NB4 (cell line): Measurements from ENCODE around the gene HTR7.

Source experiments
- CTCF ChIP-seq: IDR thresholded peaks from one replicate; pipeline ENCODE4 v1.5.1; 2012; ENCODE audit warnings: low read depth, low read length
- POLR2A ChIP-seq: IDR thresholded peaks from 2 replicates; pipeline ENCODE4 v1.6.1; 2011; ENCODE audit warnings: mild to moderate bottlenecking; ENCODE audit not compliant: insufficient read length; ENCODE audit errors: extremely low read depth
- TF ChIP-seq, protein P1 (sequence below): IDR thresholded peaks from 2 replicates; pipeline ENCODE4 v1.6.1; 2011; ENCODE audit warnings: low read depth, low read length

DNA sequence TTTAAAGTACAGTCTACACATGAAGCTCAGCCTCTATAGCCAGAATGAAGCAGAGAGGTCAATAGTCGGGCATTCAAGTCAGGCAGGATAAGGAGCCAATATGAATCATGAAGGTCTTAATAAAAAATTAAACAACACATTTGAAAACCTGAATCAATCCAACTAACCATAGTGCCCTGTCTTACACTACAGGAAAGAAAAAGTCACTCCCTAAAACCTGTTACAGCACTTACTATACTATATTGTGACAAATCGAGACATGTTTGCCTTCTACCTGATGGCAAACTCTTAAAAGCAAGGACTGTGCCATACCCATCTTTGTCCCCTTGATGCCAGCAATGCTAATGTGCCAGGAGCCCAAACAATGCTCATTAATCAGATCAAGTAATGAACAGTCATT, 117.6 kb downstream of the HTR7 start:
- no peak for TF ChIP-seq CTCF
- TF ChIP-seq POLR2A: no peak
- TF ChIP-seq, protein P1, sequence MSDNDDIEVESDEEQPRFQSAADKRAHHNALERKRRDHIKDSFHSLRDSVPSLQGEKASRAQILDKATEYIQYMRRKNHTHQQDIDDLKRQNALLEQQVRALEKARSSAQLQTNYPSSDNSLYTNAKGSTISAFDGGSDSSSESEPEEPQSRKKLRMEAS: no peak
